ENCODE measurements around the gene GNAI3.

The GNAI3 gene

GRCh38 chr1:109500941-109501381 is 47.5 kb upstream of the GNAI3 start:
- DNase-seq (ENCODE audit: low spot score) = no peak
- H3K23ac ChIP-seq (ENCODE audit: low read depth, low read length, poor library complexity) = no peak overlapping the region
- no peak overlapping the region for H3K4ac ChIP-seq (ENCODE audit: low read length)
- H4K91ac ChIP-seq (ENCODE audit: low read depth, low read length, poor library complexity) = no peak overlapping the region
- no peak overlapping the region for H3K4me2 ChIP-seq (ENCODE audit: insufficient read depth, low read length, poor library complexity, severe bottlenecking)
- H3K4me3 ChIP-seq (ENCODE audit: low read length in 2 of 2) = peak overlapping the region in 1 of 2 donors; percentile 6
- H2BK12ac ChIP-seq (ENCODE audit: low read length) = no peak overlapping the region
- no peak overlapping the region for H3K9ac ChIP-seq (ENCODE audit: low read depth, low read length, poor library complexity)
- no peaks in the 10 kb centered on the region for H3K79me1 ChIP-seq (ENCODE audit: low read depth, low read length)
- no peaks in the 10 kb centered on the region for H3K27me3 ChIP-seq (ENCODE audit: control insufficient read depth in 3 of 3, insufficient read depth in 3 of 3, low read depth in 1 of 3, low read length in 3 of 3)
- H3K36me3 ChIP-seq (replicated peaks in 1 of 2; ENCODE audit: control insufficient read depth in 2 of 2, insufficient read depth in 2 of 2, low read length in 2 of 2) = peaks cover 9 to 22% of the 10 kb centered on the region in 2 donors
- H2BK5ac ChIP-seq (ENCODE audit: low read length) = no peak overlapping the region
- H2AFZ ChIP-seq (ENCODE audit: low read length) = no peak overlapping the region
- H4K8ac ChIP-seq (ENCODE audit: low read depth, low read length) = no peak overlapping the region
- H2BK15ac ChIP-seq (ENCODE audit: low read length) = no peak overlapping the region
- H3K27ac ChIP-seq (replicated peaks; ENCODE audit: low read length) = peak overlapping the region; percentile 13
- H3K18ac ChIP-seq (ENCODE audit: low read length) = no peak overlapping the region
- no peak overlapping the region for H2BK120ac ChIP-seq (ENCODE audit: low read depth, low read length)
- no peaks in the 10 kb centered on the region for H3K9me3 ChIP-seq (replicated peaks in 1 of 2; ENCODE audit: control insufficient read depth in 2 of 2, insufficient read depth in 1 of 2, low read depth in 1 of 2, low read length in 2 of 2)
- WGBS, 2 donors (ENCODE audit: extremely low coverage in 2 of 2, insufficient read length in 2 of 2, insufficient replicate concordance in 1 of 2) = no CpG with 5 or more reads among the region's 5 CpGs
- H3K14ac ChIP-seq (ENCODE audit: low read length) = no peak overlapping the region
- no peak overlapping the region for H2AK5ac ChIP-seq (ENCODE audit: low read depth, low read length)
- H3K4me1 ChIP-seq (ENCODE audit: control insufficient read depth in 2 of 2, insufficient read depth in 1 of 2, low read depth in 1 of 2, low read length in 2 of 2) = peaks cover 12 to 19% of the 10 kb centered on the region in 2 donors

GRCh38 chr1:109501644-109502363 is 46.6 kb upstream of the GNAI3 start:
- no peak overlapping the region for H2AFZ ChIP-seq (ENCODE audit: low read length)
- H3K14ac ChIP-seq (ENCODE audit: low read length) = no peak overlapping the region
- peaks cover 12 to 19% of the 10 kb centered on the region in 2 donors for H3K4me1 ChIP-seq (ENCODE audit: control insufficient read depth in 2 of 2, insufficient read depth in 1 of 2, low read depth in 1 of 2, low read length in 2 of 2)
- no CpG with 5 or more reads among the region's 5 CpGs for WGBS, 2 donors (ENCODE audit: extremely low coverage in 2 of 2, insufficient read length in 2 of 2, insufficient replicate concordance in 1 of 2)
- H3K36me3 ChIP-seq (replicated peaks in 1 of 2; ENCODE audit: control insufficient read depth in 2 of 2, insufficient read depth in 2 of 2, low read length in 2 of 2) = peaks cover 5 to 15% of the 10 kb centered on the region in 2 donors
- H3K9ac ChIP-seq (ENCODE audit: low read depth, low read length, poor library complexity) = no peak overlapping the region
- H4K91ac ChIP-seq (ENCODE audit: low read depth, low read length, poor library complexity) = no peak overlapping the region
- H3K27ac ChIP-seq (replicated peaks; ENCODE audit: low read length) = no peak overlapping the region
- H2AK5ac ChIP-seq (ENCODE audit: low read depth, low read length) = peak overlapping the region; percentile 23
- no peak for DNase-seq (ENCODE audit: low spot score)
- no peak overlapping the region for H2BK120ac ChIP-seq (ENCODE audit: low read depth, low read length)
- no peak overlapping the region for H3K23ac ChIP-seq (ENCODE audit: low read depth, low read length, poor library complexity)
- no peak overlapping the region for H4K8ac ChIP-seq (ENCODE audit: low read depth, low read length)
- H3K4me3 ChIP-seq (ENCODE audit: low read length in 2 of 2) = no peak overlapping the region
- no peak overlapping the region for H3K4me2 ChIP-seq (ENCODE audit: insufficient read depth, low read length, poor library complexity, severe bottlenecking)
- no peaks in the 10 kb centered on the region for H3K79me1 ChIP-seq (ENCODE audit: low read depth, low read length)
- H2BK15ac ChIP-seq (ENCODE audit: low read length) = no peak overlapping the region
- H3K18ac ChIP-seq (ENCODE audit: low read length) = peak overlapping the region; percentile 69
- H3K4ac ChIP-seq (ENCODE audit: low read length) = no peak overlapping the region
- H3K9me3 ChIP-seq (replicated peaks in 1 of 2; ENCODE audit: control insufficient read depth in 2 of 2, insufficient read depth in 1 of 2, low read depth in 1 of 2, low read length in 2 of 2) = no peaks in the 10 kb centered on the region
- no peaks in the 10 kb centered on the region for H3K27me3 ChIP-seq (ENCODE audit: control insufficient read depth in 3 of 3, insufficient read depth in 3 of 3, low read depth in 1 of 3, low read length in 3 of 3)
- no peak overlapping the region for H2BK5ac ChIP-seq (ENCODE audit: low read length)
- no peak overlapping the region for H2BK12ac ChIP-seq (ENCODE audit: low read length)

GRCh38 chr1:109502364-109502851 is 46.0 kb upstream of the GNAI3 start:
- Histone ChIP-seq H4K91ac (ENCODE audit: low read depth, low read length, poor library complexity) (no peak overlapping the region), H3K27me3 (ENCODE audit: control insufficient read depth in 3 of 3, insufficient read depth in 3 of 3, low read depth in 1 of 3, low read length in 3 of 3) (no peaks in the 10 kb centered on the region), H2AFZ (ENCODE audit: low read length) (no peak overlapping the region), H3K79me1 (ENCODE audit: low read depth, low read length) (no peaks in the 10 kb centered on the region), H2BK12ac (ENCODE audit: low read length) (no peak overlapping the region), H2BK15ac (ENCODE audit: low read length) (no peak overlapping the region), H4K8ac (ENCODE audit: low read depth, low read length) (no peak overlapping the region), H3K4me2 (ENCODE audit: insufficient read depth, low read length, poor library complexity, severe bottlenecking) (no peak overlapping the region), H3K9ac (ENCODE audit: low read depth, low read length, poor library complexity) (no peak overlapping the region), H2BK120ac (ENCODE audit: low read depth, low read length) (no peak overlapping the region), H2AK5ac (ENCODE audit: low read depth, low read length) (no peak overlapping the region), H3K4ac (ENCODE audit: low read length) (no peak overlapping the region), H3K14ac (ENCODE audit: low read length) (no peak overlapping the region), H3K9me3 (replicated peaks in 1 of 2; ENCODE audit: control insufficient read depth in 2 of 2, insufficient read depth in 1 of 2, low read depth in 1 of 2, low read length in 2 of 2) (no peaks in the 10 kb centered on the region), H3K23ac (ENCODE audit: low read depth, low read length, poor library complexity) (no peak overlapping the region), H3K18ac (ENCODE audit: low read length) (no peak overlapping the region), H3K4me1 (ENCODE audit: control insufficient read depth in 2 of 2, insufficient read depth in 1 of 2, low read depth in 1 of 2, low read length in 2 of 2) (peaks cover 12 to 17% of the 10 kb centered on the region in 2 donors), H3K36me3 (replicated peaks in 1 of 2; ENCODE audit: control insufficient read depth in 2 of 2, insufficient read depth in 2 of 2, low read length in 2 of 2) (peaks cover 5 to 15% of the 10 kb centered on the region in 2 donors), H3K4me3 (ENCODE audit: low read length in 2 of 2) (no peak overlapping the region), H2BK5ac (ENCODE audit: low read length) (no peak overlapping the region), H3K27ac (replicated peaks; ENCODE audit: low read length) (no peak overlapping the region)
- WGBS, 2 donors (ENCODE audit: extremely low coverage in 2 of 2, insufficient read length in 2 of 2, insufficient replicate concordance in 1 of 2) = no CpG with 5 or more reads among the region's 3 CpGs
- DNase-seq (ENCODE audit: low spot score) = no peak

- Histone ChIP-seq H3K27ac (replicated peaks; ENCODE audit: low read length) (no peak overlapping the region), H3K18ac (ENCODE audit: low read length) (no peak overlapping the region), H2BK120ac (ENCODE audit: low read depth, low read length) (no peak overlapping the region), H3K4me2 (ENCODE audit: insufficient read depth, low read length, poor library complexity, severe bottlenecking) (no peak overlapping the region), H2BK5ac (ENCODE audit: low read length) (no peak overlapping the region), H3K14ac (ENCODE audit: low read length) (no peak overlapping the region), H3K4me1 (ENCODE audit: control insufficient read depth in 2 of 2, insufficient read depth in 1 of 2, low read depth in 1 of 2, low read length in 2 of 2) (peaks cover 3 to 11% of the 10 kb centered on the region in 2 donors), H4K91ac (ENCODE audit: low read depth, low read length, poor library complexity) (no peak overlapping the region), H2AFZ (ENCODE audit: low read length) (no peak overlapping the region), H3K27me3 (ENCODE audit: control insufficient read depth in 3 of 3, insufficient read depth in 3 of 3, low read depth in 1 of 3, low read length in 3 of 3) (peaks cover 0 to under 1% (median 0%) of the 10 kb centered on the region in 3 experiments), H3K9me3 (replicated peaks in 1 of 2; ENCODE audit: control insufficient read depth in 2 of 2, insufficient read depth in 1 of 2, low read depth in 1 of 2, low read length in 2 of 2) (no peaks in the 10 kb centered on the region), H2BK15ac (ENCODE audit: low read length) (no peak overlapping the region), H2AK5ac (ENCODE audit: low read depth, low read length) (no peak overlapping the region), H3K36me3 (replicated peaks in 1 of 2; ENCODE audit: control insufficient read depth in 2 of 2, insufficient read depth in 2 of 2, low read length in 2 of 2) (peaks cover 5 to 14% of the 10 kb centered on the region in 2 donors), H3K9ac (ENCODE audit: low read depth, low read length, poor library complexity) (no peak overlapping the region), H3K4ac (ENCODE audit: low read length) (no peak overlapping the region), H4K8ac (ENCODE audit: low read depth, low read length) (no peak overlapping the region), H3K23ac (ENCODE audit: low read depth, low read length, poor library complexity) (no peak overlapping the region), H3K79me1 (ENCODE audit: low read depth, low read length) (no peaks in the 10 kb centered on the region), H3K4me3 (ENCODE audit: low read length in 2 of 2) (no peak overlapping the region), H2BK12ac (ENCODE audit: low read length) (no peak overlapping the region)
- no peak for DNase-seq (ENCODE audit: low spot score)
- WGBS, 2 donors (ENCODE audit: extremely low coverage in 2 of 2, insufficient read length in 2 of 2, insufficient replicate concordance in 1 of 2) = no CpG with 5 or more reads among the region's 5 CpGs
Measured at GRCh38 chr1:109503935-109504334, 44.5 kb upstream of the GNAI3 start.
